ENCODE results near the gene CCDC112.

Gene CCDC112

DNA sequence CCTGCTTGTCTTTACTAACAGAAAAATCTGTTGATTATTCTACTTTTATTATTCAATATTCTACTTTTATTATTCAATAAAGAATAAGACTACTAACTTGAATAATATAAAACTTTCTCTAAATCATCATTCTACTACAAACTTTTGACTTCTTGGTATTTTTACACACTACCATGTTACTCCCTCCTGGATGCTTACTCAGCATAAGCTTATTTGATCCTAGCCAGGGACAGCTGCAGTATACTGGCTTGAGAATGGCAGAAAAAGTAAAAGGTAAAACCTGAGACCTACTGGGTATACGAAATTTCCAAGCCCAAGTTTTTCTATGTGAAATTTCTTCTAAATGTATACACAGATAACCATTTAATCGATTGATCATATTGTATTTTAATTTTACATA is 59.9 kb downstream of the CCDC112 start:
- no peak for DNase-seq
- Histone ChIP-seq H3K36me3 (replicated peaks; ENCODE audit: insufficient read depth, low read length) (0 out of 2 replicates have a peak, but pooled peaks cover 7% of the 10 kb centered on the region), H2AFZ (ENCODE audit: low read length) (no peak overlapping the region), H3K4me3 (ENCODE audit: low read length) (no peak overlapping the region), H3K9me3 (replicated peaks; ENCODE audit: insufficient read depth, low read length) (no peaks in the 10 kb centered on the region), H3K9me2 (replicated peaks; ENCODE audit: insufficient read depth, low read length) (no peaks in the 10 kb centered on the region), H3K79me2 (ENCODE audit: low read length) (peaks cover 7% of the 10 kb centered on the region), H3K4me2 (ENCODE audit: low read depth, low read length) (no peak overlapping the region), H3K27me3 (replicated peaks; ENCODE audit: insufficient read depth, low read length) (no peaks in the 10 kb centered on the region), H3F3A (ENCODE audit: insufficient read depth, low read length) (no peaks in the 10 kb centered on the region; the same call in 1 of the 2 replicates), H3K9ac (ENCODE audit: low read length) (no peak overlapping the region), H3K27ac (ENCODE audit: low read length) (no peak overlapping the region), H3K4me1 (ENCODE audit: low read length) (no peaks in the 10 kb centered on the region), H4K20me1 (ENCODE audit: insufficient read depth, low read length) (no peaks in the 10 kb centered on the region)
- TF ChIP-seq, protein P1, sequence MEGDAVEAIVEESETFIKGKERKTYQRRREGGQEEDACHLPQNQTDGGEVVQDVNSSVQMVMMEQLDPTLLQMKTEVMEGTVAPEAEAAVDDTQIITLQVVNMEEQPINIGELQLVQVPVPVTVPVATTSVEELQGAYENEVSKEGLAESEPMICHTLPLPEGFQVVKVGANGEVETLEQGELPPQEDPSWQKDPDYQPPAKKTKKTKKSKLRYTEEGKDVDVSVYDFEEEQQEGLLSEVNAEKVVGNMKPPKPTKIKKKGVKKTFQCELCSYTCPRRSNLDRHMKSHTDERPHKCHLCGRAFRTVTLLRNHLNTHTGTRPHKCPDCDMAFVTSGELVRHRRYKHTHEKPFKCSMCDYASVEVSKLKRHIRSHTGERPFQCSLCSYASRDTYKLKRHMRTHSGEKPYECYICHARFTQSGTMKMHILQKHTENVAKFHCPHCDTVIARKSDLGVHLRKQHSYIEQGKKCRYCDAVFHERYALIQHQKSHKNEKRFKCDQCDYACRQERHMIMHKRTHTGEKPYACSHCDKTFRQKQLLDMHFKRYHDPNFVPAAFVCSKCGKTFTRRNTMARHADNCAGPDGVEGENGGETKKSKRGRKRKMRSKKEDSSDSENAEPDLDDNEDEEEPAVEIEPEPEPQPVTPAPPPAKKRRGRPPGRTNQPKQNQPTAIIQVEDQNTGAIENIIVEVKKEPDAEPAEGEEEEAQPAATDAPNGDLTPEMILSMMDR (IDR thresholded peaks at IDR 0.05; ENCODE audit: low read length) = no peak
- TF ChIP-seq EZH2phosphoT487 (IDR thresholded peaks at IDR 0.05; ENCODE audit: low read length) = no peak
- TF ChIP-seq EZH2 (optimal IDR thresholded peaks at IDR 0.05; ENCODE audit: low read depth, low read length) = no peak

DNA sequence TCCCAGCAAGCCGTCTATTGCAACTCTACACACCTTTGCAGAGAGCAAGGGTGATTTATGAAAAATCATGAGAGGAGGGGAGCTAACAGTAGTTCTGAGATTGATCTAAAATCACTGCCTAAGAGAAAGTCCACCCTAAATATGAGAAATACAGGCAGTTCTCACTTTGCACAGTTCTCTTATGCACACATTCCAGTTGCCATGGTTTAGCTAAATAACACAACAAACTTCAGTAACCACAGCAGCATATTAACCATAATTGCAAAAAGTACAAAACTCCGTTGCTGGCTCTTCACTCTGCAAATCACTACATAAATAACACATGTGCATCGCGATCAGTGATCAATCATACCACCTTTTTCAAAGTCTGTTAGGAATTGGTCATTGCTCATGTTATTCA is 64.9 kb downstream of the CCDC112 start:
- Histone ChIP-seq H2AFZ (ENCODE audit: low read length) (no peak overlapping the region), H3K9me3 (replicated peaks; ENCODE audit: insufficient read depth, low read length) (no peaks in the 10 kb centered on the region), H3K36me3 (replicated peaks; ENCODE audit: insufficient read depth, low read length) (no peaks in the 10 kb centered on the region), H3K27ac (ENCODE audit: low read length) (no peak overlapping the region), H3F3A (ENCODE audit: insufficient read depth, low read length) (no peaks in the 10 kb centered on the region), H3K79me2 (ENCODE audit: low read length) (peaks cover 6% of the 10 kb centered on the region; the same call in 1 of the 2 replicates), H3K9ac (ENCODE audit: low read length) (no peak overlapping the region), H3K4me3 (ENCODE audit: low read length) (no peak overlapping the region), H3K4me1 (ENCODE audit: low read length) (no peaks in the 10 kb centered on the region), H3K9me2 (replicated peaks; ENCODE audit: insufficient read depth, low read length) (no peaks in the 10 kb centered on the region), H3K27me3 (replicated peaks; ENCODE audit: insufficient read depth, low read length) (no peaks in the 10 kb centered on the region), H3K4me2 (ENCODE audit: low read depth, low read length) (no peak overlapping the region), H4K20me1 (ENCODE audit: insufficient read depth, low read length) (no peaks in the 10 kb centered on the region)
- no peak for DNase-seq
- TF ChIP-seq EZH2phosphoT487 (IDR thresholded peaks at IDR 0.05; ENCODE audit: low read length) (no peak), EZH2 (optimal IDR thresholded peaks at IDR 0.05; ENCODE audit: low read depth, low read length) (no peak)
- TF ChIP-seq, protein P1 (IDR thresholded peaks at IDR 0.05; ENCODE audit: low read length) = no peak

DNA sequence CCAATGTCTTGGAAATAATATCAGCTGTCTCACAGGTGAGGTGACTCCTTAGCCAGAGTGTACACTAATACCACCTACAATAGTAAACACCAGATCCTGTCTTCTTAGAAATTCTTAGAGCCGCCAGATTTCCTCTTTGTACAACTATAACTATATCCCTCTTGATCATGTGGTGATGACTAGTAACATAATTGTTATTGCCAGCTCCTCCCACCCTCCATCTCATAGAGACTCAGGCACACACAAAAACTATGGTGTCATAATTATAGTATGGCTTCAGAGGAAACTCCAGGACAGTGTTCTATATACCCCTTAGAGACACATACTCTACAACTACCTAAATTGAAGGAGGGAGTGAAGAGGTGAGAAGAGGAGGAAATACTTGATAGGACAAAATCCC is 66.8 kb downstream of the CCDC112 start:
- no peak overlapping the region for H3K4me3 ChIP-seq (ENCODE audit: low read length)
- H3K27me3 ChIP-seq (replicated peaks; ENCODE audit: insufficient read depth, low read length) = no peaks in the 10 kb centered on the region
- peaks cover 6% of the 10 kb centered on the region; the same call in 1 of the 2 replicates for H3K79me2 ChIP-seq (ENCODE audit: low read length)
- H3K36me3 ChIP-seq (replicated peaks; ENCODE audit: insufficient read depth, low read length) = no peaks in the 10 kb centered on the region
- H4K20me1 ChIP-seq (ENCODE audit: insufficient read depth, low read length) = no peaks in the 10 kb centered on the region
- H2AFZ ChIP-seq (ENCODE audit: low read length) = no peak overlapping the region
- H3K9me3 ChIP-seq (replicated peaks; ENCODE audit: insufficient read depth, low read length) = no peaks in the 10 kb centered on the region
- no peak overlapping the region for H3K9ac ChIP-seq (ENCODE audit: low read length)
- no peak overlapping the region for H3K4me2 ChIP-seq (ENCODE audit: low read depth, low read length)
- no peaks in the 10 kb centered on the region for H3K4me1 ChIP-seq (ENCODE audit: low read length)
- H3K27ac ChIP-seq (ENCODE audit: low read length) = no peak overlapping the region
- no peak for DNase-seq
- H3K9me2 ChIP-seq (replicated peaks; ENCODE audit: insufficient read depth, low read length) = no peaks in the 10 kb centered on the region
- TF ChIP-seq, protein P1 (IDR thresholded peaks at IDR 0.05; ENCODE audit: low read length) = no peak
- no peak for TF ChIP-seq EZH2phosphoT487 (IDR thresholded peaks at IDR 0.05; ENCODE audit: low read length)
- TF ChIP-seq EZH2 (optimal IDR thresholded peaks at IDR 0.05; ENCODE audit: low read depth, low read length) = no peak
- H3F3A ChIP-seq (ENCODE audit: insufficient read depth, low read length) = no peaks in the 10 kb centered on the region

Measured in MM.1S (cell line).